IgD-negative memory B cell (primary cell): Measurements from ENCODE around the gene FOXL2NB. TPM values are rescaled to one million over a fixed set of nuclear protein-coding genes. Genes with fewer than 3 reads are reported as not detected.

ENCODE experiments used
- H3K27ac Mint-ChIP-seq, 3 donors: one replicate each; pipeline ENCODE4 v1.8.0; 2020 to 2022; ENCODE audit warnings: mild to moderate bottlenecking in 3 of 3, mixed read lengths in 3 of 3, moderate library complexity in 1 of 3
- H3K27me3 Mint-ChIP-seq: one replicate; pipeline ENCODE4 v1.8.0; 2021; ENCODE audit warnings: mixed read lengths
- H3K36me3 Mint-ChIP-seq: one replicate; pipeline ENCODE4 v1.8.0; 2020; ENCODE audit warnings: mild to moderate bottlenecking, mixed read lengths
- H3K4me1 Mint-ChIP-seq, 3 donors: one replicate each; pipeline ENCODE4 v1.8.0; 2020 to 2022; ENCODE audit warnings: mixed read lengths in 3 of 3, mild to moderate bottlenecking in 1 of 3
- H3K4me3 Mint-ChIP-seq, 4 donors: one replicate each; pipeline ENCODE4 v1.8.0; 2020 to 2022; ENCODE audit warnings: mild to moderate bottlenecking in 4 of 4, mixed read lengths in 4 of 4, moderate library complexity in 3 of 4
- H3K9me3 Mint-ChIP-seq, 3 donors: one replicate each; pipeline ENCODE4 v1.8.0; 2020 to 2021; ENCODE audit warnings: mixed read lengths in 3 of 3, mild to moderate bottlenecking in 1 of 3
- polyA plus RNA-seq: library from polyadenylated mRNA; unstranded; fragments of 300-500 nt; fragmentation: Illumina TruSeq; gene quantifications from one replicate; pipeline ENCODE4 v1.2.3, GENCODE V29; 2021

FOXL2NB gene
- polyA plus RNA-seq = not detected

GRCh38 chr3:138946663-138947494 is at the start of gene FOXL2NB, which contains the start of gene FOXL2:
Gene FOXL2NB, plus strand, starts transcription at chr3:138947217. Its CDS starts 148 bp downstream, at chr3:138947365.
Gene FOXL2, minus strand, starts transcription at chr3:138947137. Its CDS starts 415 bp downstream, at chr3:138946722.
- H3K4me3 Mint-ChIP-seq = peak within 1 kb of the TSS; percentile 70 to 86 (median 75)
- H3K36me3 Mint-ChIP-seq = peaks cover 1% of the 10 kb centered on the region
- H3K27ac Mint-ChIP-seq = peak within 1 kb of the TSS; percentile 8 to 16 (median 11)
- H3K27me3 Mint-ChIP-seq = peaks cover 75% of the 10 kb centered on the region
- peaks cover 15 to 32% (median 18%) of the 10 kb centered on the region in 3 donors for H3K4me1 Mint-ChIP-seq
- peaks cover 0 to 5% (median 1%) of the 10 kb centered on the region in 3 donors for H3K9me3 Mint-ChIP-seq

GRCh38 chr3:138898301-138898700 is 48.7 kb upstream of the FOXL2NB start:
- Mint-ChIP-seq H3K4me3 (no peak overlapping the region), H3K9me3 (no peaks in the 10 kb centered on the region), H3K27ac (no peak overlapping the region), H3K36me3 (no peaks in the 10 kb centered on the region), H3K27me3 (peaks cover 3% of the 10 kb centered on the region), H3K4me1 (no peaks in the 10 kb centered on the region)

- H3K27ac Mint-ChIP-seq = no peak overlapping the region
- H3K27me3 Mint-ChIP-seq = peaks cover 3% of the 10 kb centered on the region
- no peak overlapping the region for H3K4me3 Mint-ChIP-seq
- no peaks in the 10 kb centered on the region for H3K9me3 Mint-ChIP-seq
- no peaks in the 10 kb centered on the region for H3K36me3 Mint-ChIP-seq
- H3K4me1 Mint-ChIP-seq = no peaks in the 10 kb centered on the region
Measured at GRCh38 chr3:138898708-138899107, 48.3 kb upstream of the FOXL2NB start.

GRCh38 chr3:138899351-138899991 is 47.5 kb upstream of the FOXL2NB start:
- peak overlapping the region in 1 of 3 donors; percentile 15 for H3K27ac Mint-ChIP-seq
- H3K4me3 Mint-ChIP-seq = no peak overlapping the region
- no peaks in the 10 kb centered on the region for H3K9me3 Mint-ChIP-seq
- no peaks in the 10 kb centered on the region for H3K36me3 Mint-ChIP-seq
- no peaks in the 10 kb centered on the region for H3K4me1 Mint-ChIP-seq
- H3K27me3 Mint-ChIP-seq = peaks cover 3% of the 10 kb centered on the region

- no peak overlapping the region for H3K27ac Mint-ChIP-seq
- H3K4me1 Mint-ChIP-seq = no peaks in the 10 kb centered on the region
- H3K36me3 Mint-ChIP-seq = no peaks in the 10 kb centered on the region
- H3K27me3 Mint-ChIP-seq = peaks cover 3% of the 10 kb centered on the region
- H3K9me3 Mint-ChIP-seq = no peaks in the 10 kb centered on the region
- no peak overlapping the region for H3K4me3 Mint-ChIP-seq
Measured at GRCh38 chr3:138901567-138901966, 45.5 kb upstream of the FOXL2NB start.

GRCh38 chr3:138902171-138902570 is 44.8 kb upstream of the FOXL2NB start:
- no peaks in the 10 kb centered on the region for H3K9me3 Mint-ChIP-seq
- no peaks in the 10 kb centered on the region for H3K4me1 Mint-ChIP-seq
- H3K36me3 Mint-ChIP-seq = no peaks in the 10 kb centered on the region
- no peak overlapping the region for H3K4me3 Mint-ChIP-seq
- peaks cover 3% of the 10 kb centered on the region for H3K27me3 Mint-ChIP-seq
- no peak overlapping the region for H3K27ac Mint-ChIP-seq

- no peaks in the 10 kb centered on the region for H3K4me1 Mint-ChIP-seq
- H3K27me3 Mint-ChIP-seq = no peaks in the 10 kb centered on the region
- no peak overlapping the region for H3K4me3 Mint-ChIP-seq
Measured at GRCh38 chr3:138907539-138907938, 39.5 kb upstream of the FOXL2NB start.

GRCh38 chr3:138908846-138909245 is 38.2 kb upstream of the FOXL2NB start:
- Mint-ChIP-seq H3K36me3 (peaks cover 2% of the 10 kb centered on the region), H3K4me3 (no peak overlapping the region), H3K4me1 (no peaks in the 10 kb centered on the region), H3K9me3 (no peaks in the 10 kb centered on the region), H3K27me3 (no peaks in the 10 kb centered on the region), H3K27ac (no peak overlapping the region)

More at GRCh38 chr3:138907539-138907938, 39.5 kb upstream of the FOXL2NB start:
- H3K9me3 Mint-ChIP-seq = no peaks in the 10 kb centered on the region
- no peak overlapping the region for H3K27ac Mint-ChIP-seq
- H3K36me3 Mint-ChIP-seq = peaks cover 2% of the 10 kb centered on the region

- peak overlapping the region in 1 of 4 donors; percentile 43 for H3K4me3 Mint-ChIP-seq
- H3K4me1 Mint-ChIP-seq = peaks cover 0 to 1% (median under 1%) of the 10 kb centered on the region in 3 donors
- peaks cover 2% of the 10 kb centered on the region for H3K36me3 Mint-ChIP-seq
- H3K27ac Mint-ChIP-seq = no peak overlapping the region
- H3K27me3 Mint-ChIP-seq = no peaks in the 10 kb centered on the region
- no peaks in the 10 kb centered on the region for H3K9me3 Mint-ChIP-seq
Measured at GRCh38 chr3:138909904-138910303, 37.1 kb upstream of the FOXL2NB start.

- Mint-ChIP-seq H3K27ac (no peak overlapping the region), H3K27me3 (no peaks in the 10 kb centered on the region), H3K36me3 (peaks cover 2% of the 10 kb centered on the region), H3K9me3 (no peaks in the 10 kb centered on the region), H3K4me3 (no peak overlapping the region), H3K4me1 (peaks cover 0 to 3% (median 3%) of the 10 kb centered on the region in 3 donors)
Measured at GRCh38 chr3:138911621-138912020, 35.4 kb upstream of the FOXL2NB start.

- Mint-ChIP-seq H3K27me3 (no peaks in the 10 kb centered on the region), H3K4me3 (no peak overlapping the region)
Measured at GRCh38 chr3:138912237-138912636, 34.8 kb upstream of the FOXL2NB start.

GRCh38 chr3:138913766-138914165 is 33.3 kb upstream of the FOXL2NB start:
- H3K9me3 Mint-ChIP-seq = no peaks in the 10 kb centered on the region
- H3K27me3 Mint-ChIP-seq = no peaks in the 10 kb centered on the region

More at GRCh38 chr3:138912237-138912636, 34.8 kb upstream of the FOXL2NB start:
- no peaks in the 10 kb centered on the region for H3K9me3 Mint-ChIP-seq
- peaks cover 2% of the 10 kb centered on the region for H3K36me3 Mint-ChIP-seq
- no peak overlapping the region for H3K27ac Mint-ChIP-seq
- H3K4me1 Mint-ChIP-seq = peaks cover 0 to 3% (median 3%) of the 10 kb centered on the region in 3 donors

GRCh38 chr3:138914870-138915502 is 32.0 kb upstream of the FOXL2NB start:
- peaks cover 0 to 5% (median 3%) of the 10 kb centered on the region in 3 donors for H3K4me1 Mint-ChIP-seq
- H3K27ac Mint-ChIP-seq = peak overlapping the region in 1 of 3 donors; percentile 87
- H3K4me3 Mint-ChIP-seq = peak overlapping the region; percentile 19 to 94 (median 84)
- H3K9me3 Mint-ChIP-seq = no peaks in the 10 kb centered on the region
- peaks cover 2% of the 10 kb centered on the region for H3K27me3 Mint-ChIP-seq
- H3K36me3 Mint-ChIP-seq = no peaks in the 10 kb centered on the region

More at GRCh38 chr3:138913766-138914165, 33.3 kb upstream of the FOXL2NB start:
- Mint-ChIP-seq H3K4me1 (peaks cover 0 to 3% (median 3%) of the 10 kb centered on the region in 3 donors), H3K27ac (no peak overlapping the region), H3K36me3 (peaks cover 2% of the 10 kb centered on the region), H3K4me3 (no peak overlapping the region)

- Mint-ChIP-seq H3K4me3 (peak overlapping the region; percentile 77 to 97 (median 90)), H3K9me3 (no peaks in the 10 kb centered on the region), H3K4me1 (peaks cover 0 to 6% (median 3%) of the 10 kb centered on the region in 3 donors), H3K27ac (peak overlapping the region in 2 of 3 donors; percentile 77 to 90), H3K27me3 (peaks cover 2% of the 10 kb centered on the region), H3K36me3 (no peaks in the 10 kb centered on the region)
Measured at GRCh38 chr3:138915503-138916498, 31.2 kb upstream of the FOXL2NB start.
